GM18517 (cell line): ENCODE measurements around the gene CCDC175.

ENCODE experiments used
- ATAC-seq: cut with Tn5 transposase; IDR thresholded peaks from one replicate; pipeline ENCODE4 v1.9.1; 2021; ENCODE audit warnings: mild to moderate bottlenecking, moderate library complexity; ENCODE audit not compliant: unreplicated experiment

CCDC175 gene

DNA sequence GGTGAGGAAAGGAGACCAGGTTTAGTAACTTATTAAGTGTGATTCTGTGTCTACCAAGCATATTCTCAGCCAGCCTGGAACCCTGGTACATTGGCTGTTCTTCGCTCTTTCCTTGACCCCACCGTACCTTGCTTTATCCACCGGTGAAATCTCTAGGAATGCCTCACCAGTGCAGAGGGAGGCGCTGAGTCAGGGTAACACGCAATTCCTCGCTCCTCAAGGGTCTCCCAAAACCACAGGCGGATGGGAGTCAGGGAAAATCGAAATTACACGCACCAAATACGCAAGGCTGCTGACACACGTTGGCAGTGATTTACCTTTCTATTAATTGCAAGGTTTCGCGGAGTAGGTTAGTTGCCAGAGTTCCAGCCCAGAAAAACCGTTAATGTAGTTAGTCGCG lies 93.2 kb downstream of the CCDC175 start:
- no peak for ATAC-seq

GRCh38 chr14:59482541-59483331 lies 93.9 kb downstream of the CCDC175 start:
- ATAC-seq: no peak

DNA sequence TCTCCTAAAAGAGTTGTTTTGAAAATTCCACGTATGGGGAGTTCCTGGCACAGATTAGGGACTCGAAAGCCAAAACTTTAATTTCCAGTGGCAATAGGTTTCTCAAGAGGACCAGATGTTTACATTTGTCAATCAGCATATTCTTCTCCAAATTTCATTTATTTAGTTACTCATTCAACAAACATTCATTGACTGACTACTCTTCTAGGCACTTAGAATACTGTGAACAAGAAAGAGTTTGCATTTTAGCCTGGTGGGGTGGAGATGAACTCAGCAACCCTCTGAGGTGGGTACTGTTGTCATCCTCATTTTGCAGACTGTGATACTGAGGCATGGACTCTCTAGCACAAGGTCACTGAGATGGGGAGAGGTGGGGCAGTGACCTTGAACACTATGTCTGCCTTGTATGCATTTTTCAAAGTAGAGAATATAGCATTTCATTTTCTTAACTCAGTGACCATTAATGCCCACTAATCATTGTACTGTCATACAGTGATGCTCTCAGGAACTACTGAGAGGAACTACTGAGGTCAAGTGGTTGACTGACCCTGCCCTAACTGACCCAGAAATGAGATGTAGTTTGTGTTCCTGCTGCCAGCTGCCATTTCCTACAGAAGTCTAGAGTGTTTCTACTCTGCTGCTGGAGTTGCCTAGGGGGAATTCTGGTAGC lies 94.6 kb downstream of the CCDC175 start:
- no peak for ATAC-seq

DNA sequence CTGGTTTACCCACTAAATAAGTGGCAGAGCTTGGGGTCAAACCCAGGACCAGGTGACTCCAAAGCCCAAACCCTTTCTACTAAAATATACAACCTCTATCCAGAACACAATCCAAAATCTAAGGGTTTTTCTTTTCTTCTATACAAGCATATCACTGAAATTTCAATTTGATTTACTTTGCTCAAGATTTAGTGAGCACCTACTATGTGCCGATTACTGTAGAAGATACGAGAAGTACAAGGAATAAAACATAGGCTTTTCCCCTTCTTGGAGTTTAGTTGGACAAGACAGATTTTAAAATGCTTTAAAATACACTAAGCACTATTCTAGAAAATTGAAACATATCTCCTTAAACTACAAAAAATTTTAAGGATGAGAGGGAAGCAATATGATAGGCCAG lies 95.2 kb downstream of the CCDC175 start:
- ATAC-seq: no peak

GRCh38 chr14:59480166-59480565 lies 96.4 kb downstream of the CCDC175 start:
- no peak for ATAC-seq

GRCh38 chr14:59478540-59478939 lies 98.1 kb downstream of the CCDC175 start:
- no peak for ATAC-seq

DNA sequence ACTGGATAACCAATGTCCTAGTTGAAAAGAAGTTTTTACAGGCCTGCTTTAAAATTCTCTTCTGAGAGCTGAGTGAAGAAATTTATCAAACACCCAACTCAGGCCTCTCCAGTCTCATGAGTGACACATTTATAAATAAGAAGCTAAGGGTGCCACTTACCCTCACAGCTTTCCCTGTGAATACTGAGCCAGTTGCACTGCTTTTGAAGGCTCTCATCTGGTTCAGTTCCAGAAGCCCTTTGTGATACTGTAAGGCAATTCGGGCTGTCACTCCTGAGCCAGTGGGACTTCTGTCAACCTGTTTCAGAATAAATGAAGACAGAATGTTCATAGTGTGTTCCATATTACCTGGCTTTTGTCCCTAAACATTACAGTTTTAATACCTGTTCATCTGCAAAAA lies 100.9 kb downstream of the CCDC175 start:
- no peak for ATAC-seq

GRCh38 chr14:59474172-59474571 lies 102.4 kb downstream of the CCDC175 start:
- no peak for ATAC-seq

GRCh38 chr14:59465316-59466135 lies 111.1 kb downstream of the CCDC175 start, which contains the start of gene GPR135:
Gene GPR135, minus strand, starts transcription at chr14:59465380. Its CDS starts 154 bp downstream, at chr14:59465226.
- peak; percentile 22 for ATAC-seq

DNA sequence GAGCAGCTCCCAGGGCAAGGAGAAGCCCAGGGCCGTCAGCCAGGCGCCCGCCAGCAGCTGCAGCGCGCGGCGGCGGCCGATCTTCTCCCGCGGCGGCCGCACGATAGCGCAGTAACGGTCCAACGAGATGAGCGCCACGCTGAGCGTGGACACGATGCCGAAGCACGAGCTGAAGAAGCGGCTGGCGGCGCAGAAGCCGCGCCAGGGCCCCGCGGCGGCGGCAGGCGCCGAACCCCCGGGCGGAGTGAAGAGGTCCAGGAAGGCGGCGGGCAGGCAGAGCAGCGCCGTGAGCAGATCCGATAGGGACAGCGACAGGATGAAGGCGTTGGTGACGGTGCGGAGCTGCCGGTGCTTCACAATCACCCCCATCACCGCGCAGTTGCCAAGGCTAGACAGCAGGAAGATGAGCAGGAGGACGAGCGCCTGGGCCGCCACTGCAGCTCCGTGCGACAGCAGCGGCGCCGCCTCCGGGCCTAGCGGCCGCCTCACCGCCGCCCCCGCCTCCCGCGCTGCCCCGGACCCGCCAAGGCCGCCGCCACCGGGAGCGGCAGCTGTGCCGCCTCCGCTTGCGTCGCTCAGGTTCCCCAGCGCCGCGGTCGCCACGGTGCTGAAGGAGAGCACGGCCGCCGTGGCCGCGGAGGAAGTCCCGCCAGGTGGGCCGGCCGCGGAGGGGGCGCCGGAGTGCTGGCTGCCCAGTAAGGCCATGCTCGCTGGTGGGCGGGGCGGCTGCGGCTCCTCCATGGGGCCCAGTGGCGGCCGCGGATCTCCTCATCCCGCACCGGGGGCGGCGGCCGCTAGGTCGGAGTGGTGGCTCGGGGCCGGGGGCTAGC lies 111.9 kb downstream of the CCDC175 start:
- ATAC-seq: peak; percentile 61

GRCh38 chr14:59463787-59464485 lies 112.7 kb downstream of the CCDC175 start:
- peak; percentile 36 for ATAC-seq

- ATAC-seq: no peak
Observed at GRCh38 chr14:59461891-59462290, 114.7 kb downstream of the CCDC175 start.

- no peak for ATAC-seq
Observed at GRCh38 chr14:59460378-59460777, 116.2 kb downstream of the CCDC175 start.

DNA sequence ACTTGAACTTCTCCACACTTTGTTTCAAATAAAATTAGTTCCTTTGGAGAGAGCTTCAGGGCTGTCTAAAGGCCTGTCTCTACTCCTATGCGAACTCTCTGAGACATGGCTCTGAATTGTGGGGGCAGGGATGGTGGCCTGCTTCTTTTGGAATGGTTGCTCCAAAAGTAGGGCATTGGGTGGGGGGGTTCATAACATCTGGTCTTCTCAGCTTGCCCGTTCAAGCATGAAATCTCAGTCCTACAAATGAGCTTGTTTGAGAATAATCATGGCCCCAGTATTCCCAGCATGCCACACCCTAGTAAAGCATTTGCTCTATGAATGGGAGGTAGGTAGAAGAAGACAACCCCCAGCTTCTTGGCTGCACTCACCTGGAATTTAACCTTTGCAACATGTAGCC lies 118.1 kb downstream of the CCDC175 start:
- no peak for ATAC-seq

DNA sequence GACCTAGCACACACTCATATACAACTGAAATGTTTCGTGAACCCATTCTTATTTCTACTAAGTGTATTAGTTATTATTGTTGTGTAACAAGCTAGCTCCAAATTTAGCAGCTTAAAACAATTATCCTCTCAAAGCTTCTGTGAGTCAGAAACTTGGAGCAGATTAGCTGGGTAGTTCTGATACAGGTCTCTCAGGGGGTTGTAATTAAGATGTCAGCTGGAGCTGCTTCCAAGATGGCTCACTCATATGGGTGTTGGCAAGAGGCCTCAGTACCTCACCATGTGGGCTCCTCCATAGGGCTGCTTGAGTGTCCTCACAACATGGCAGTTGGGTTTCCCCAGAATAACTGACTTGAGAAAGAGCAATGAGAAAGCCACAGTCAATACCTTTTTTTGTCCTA lies 121.2 kb downstream of the CCDC175 start:
- ATAC-seq: no peak
